Astrocyte (in vitro differentiated cells and primary cell): ENCODE data around the gene WDR27.

Experiments used
- CTCF ChIP-seq: IDR thresholded peaks from 2 replicates; pipeline ENCODE4 v1.5.1; 2011; ENCODE audit warnings: low read depth, mild to moderate bottlenecking, inconsistent platforms, low read length, moderate library complexity; ENCODE audit not compliant: insufficient read depth
- EZH2 ChIP-seq: IDR thresholded peaks from 2 replicates; pipeline ENCODE4 v1.6.1; 2012; ENCODE audit warnings: mild to moderate bottlenecking, low read length, inconsistent platforms; ENCODE audit not compliant: insufficient read depth

DNA sequence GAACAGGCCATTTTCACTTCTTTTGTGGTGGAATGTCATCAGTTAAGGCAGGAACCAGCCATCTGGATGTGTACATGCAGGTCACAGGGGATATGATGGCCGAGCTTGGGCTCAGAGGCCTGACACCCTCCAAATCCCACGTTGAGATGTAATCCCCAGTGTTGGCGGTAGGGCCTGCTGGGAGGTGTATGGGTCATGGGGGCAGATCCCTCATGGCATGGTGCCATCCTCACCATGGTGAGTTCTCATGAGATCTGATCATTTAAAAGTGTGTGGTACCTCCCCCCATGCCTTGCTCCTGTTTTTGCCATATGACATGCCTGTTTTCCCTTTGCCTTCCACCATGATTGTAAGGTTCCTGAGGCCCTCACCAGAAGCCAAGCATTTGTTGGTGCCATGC, 26.8 kb downstream of the WDR27 start:
- no peak for TF ChIP-seq CTCF
- no peak for TF ChIP-seq EZH2
